Psoas muscle (tissue), 8 donors: ENCODE results near the gene PYGO1. TPM values are rescaled to one million over a fixed set of nuclear protein-coding genes. Genes with fewer than 3 reads are reported as not detected.

Experiments used
- ATAC-seq, 4 donors: fragments of 200-7000 bp; cut with Tn5 transposase; one replicate each; pipeline ENCODE4 v1.9.1; 2020; ENCODE audit warnings: moderate library complexity in 3 of 4, mild to moderate bottlenecking in 2 of 4
- DNase-seq, 2 donors: peaks; one replicate each; pipeline ENCODE4 v3.0.0-alpha.2; 2020
- H3K27ac ChIP-seq: fragments of 200-600 bp; one replicate; pipeline ENCODE4 v1.8.0; 2022
- H3K27me3 ChIP-seq, 3 donors: fragments of 200-600 bp in 1 of 3; one replicate each; pipeline versions ENCODE4 v1.6.1 to v1.8.0; 2013 to 2022; ENCODE audit warnings: low read length in 2 of 3, mild to moderate bottlenecking in 2 of 3, moderate library complexity in 1 of 3; ENCODE audit not compliant: insufficient read depth in 3 of 3
- H3K36me3 ChIP-seq, 2 donors: fragments of 200-600 bp in 1 of 2; one replicate each; pipeline versions ENCODE4 v1.6.1 to v1.8.0; 2013 to 2022; ENCODE audit warnings: low read depth in 1 of 2, mild to moderate bottlenecking in 1 of 2, moderate library complexity in 1 of 2; ENCODE audit not compliant: insufficient read depth in 1 of 2
- H3K4me1 ChIP-seq: fragments of 200-600 bp; one replicate; pipeline ENCODE4 v1.8.0; 2022
- H3K4me3 ChIP-seq: fragments of 200-600 bp; one replicate; pipeline ENCODE4 v1.8.0; 2022; ENCODE audit warnings: mild to moderate bottlenecking
- H3K9me3 ChIP-seq: fragments of 200-600 bp; one replicate; pipeline ENCODE4 v1.8.0; 2022
- WGBS, 3 donors: extraction: QIAGEN DNeasy Blood & Tissue Kit; methylation state at CpG; one replicate each; pipeline versions ENCODE4 v1.1.6 to v1.1.7; 2013; 5-methylcytosine and 5-hydroxymethylcytosine counted together
- intact Hi-C, 2 donors: fragments of 100-400 bp; cut with DNase I; formaldehyde crosslinking; loops; one replicate each; pipeline versions ENCODE4 v1.11.0 to v1.14.2; 2022
- polyA plus RNA-seq, 3 donors: library from polyadenylated mRNA; stranded (reverse); fragments of 200-250 nt; gene quantifications; one replicate each; pipeline ENCODE4 v1.2.3, GENCODE V29; 2013
- total RNA-seq, 4 donors: library from RNA; stranded (reverse); fragmentation: NEBNext Ultra II Directional in 2 of 4; extraction: Animal tissue kit (Norgen Biotek cat#: 25700) in 2 of 4; gene quantifications; one replicate each; pipeline versions ENCODE4 v1.2.1 to v1.2.4, GENCODE V29; 2021 to 2023
- TF ChIP-seq, protein P1 (sequence below): fragments of 200-600 bp; IDR thresholded peaks from one replicate; pipeline ENCODE4 v1.8.0; 2022; ENCODE audit warnings: antibody characterized with exemption
- donor health status: healthy with polysubstance abuse.
- donor health status: DM: no; HTN: no; CAD: no; lungs with moderate emphysema.
- donor health status: Bipolar disorder and iron deficiency.
- donor health status: healthy.
- donor health status: DM: yes; HTN: yes; CAD: no.
- donor health status: DM: no; HTN: no; CAD: no.
- donor health status: DM: no; HTN: no; CAD: no.
- donor health status: DM: yes; HTN: yes; CAD: no.

Gene PYGO1
- total and polyA plus RNA-seq, 7 donors: 3.8 to 30.2 (median 18.8) TPM

DNA sequence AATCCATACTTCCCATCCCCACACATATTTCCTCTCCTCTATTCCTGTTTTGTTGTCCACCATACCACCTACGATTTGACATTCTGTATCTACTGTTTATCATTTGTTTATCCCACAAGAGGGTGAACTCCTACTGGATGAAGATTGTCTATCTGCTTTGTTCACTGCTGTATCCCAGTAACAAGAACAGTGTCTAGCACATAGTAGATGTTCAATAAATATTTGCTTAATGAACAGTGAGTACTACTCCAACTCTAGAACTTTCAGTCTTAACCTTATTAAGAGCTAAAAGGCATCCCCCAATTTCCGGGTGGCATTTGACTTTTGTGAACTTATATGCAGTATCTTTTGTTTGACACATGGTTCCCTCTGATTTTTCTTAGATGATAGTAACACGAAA, 1.3 kb downstream of the PYGO1 start:
- peak overlapping the region; percentile 77 for H3K4me3 ChIP-seq
- ATAC-seq (no peak), DNase-seq (no peak)
- WGBS, 3 donors: 59 to 72% (median 69%) methylated on average over 3 of the region's 3 CpGs
- peaks cover 2% of the 10 kb centered on the region for H3K4me1 ChIP-seq
- peak overlapping the region; percentile 96 for H3K27ac ChIP-seq
- no peaks in the 10 kb centered on the region for H3K27me3 ChIP-seq
- no peaks in the 10 kb centered on the region for H3K36me3 ChIP-seq
- intact Hi-C loops: loop anchor here (5.0 kb wide), 2 partner anchors 50 to 60 kb away; no protein-coding TSS in a partner anchor
- H3K9me3 ChIP-seq: no peaks in the 10 kb centered on the region
- TF ChIP-seq, protein P1, sequence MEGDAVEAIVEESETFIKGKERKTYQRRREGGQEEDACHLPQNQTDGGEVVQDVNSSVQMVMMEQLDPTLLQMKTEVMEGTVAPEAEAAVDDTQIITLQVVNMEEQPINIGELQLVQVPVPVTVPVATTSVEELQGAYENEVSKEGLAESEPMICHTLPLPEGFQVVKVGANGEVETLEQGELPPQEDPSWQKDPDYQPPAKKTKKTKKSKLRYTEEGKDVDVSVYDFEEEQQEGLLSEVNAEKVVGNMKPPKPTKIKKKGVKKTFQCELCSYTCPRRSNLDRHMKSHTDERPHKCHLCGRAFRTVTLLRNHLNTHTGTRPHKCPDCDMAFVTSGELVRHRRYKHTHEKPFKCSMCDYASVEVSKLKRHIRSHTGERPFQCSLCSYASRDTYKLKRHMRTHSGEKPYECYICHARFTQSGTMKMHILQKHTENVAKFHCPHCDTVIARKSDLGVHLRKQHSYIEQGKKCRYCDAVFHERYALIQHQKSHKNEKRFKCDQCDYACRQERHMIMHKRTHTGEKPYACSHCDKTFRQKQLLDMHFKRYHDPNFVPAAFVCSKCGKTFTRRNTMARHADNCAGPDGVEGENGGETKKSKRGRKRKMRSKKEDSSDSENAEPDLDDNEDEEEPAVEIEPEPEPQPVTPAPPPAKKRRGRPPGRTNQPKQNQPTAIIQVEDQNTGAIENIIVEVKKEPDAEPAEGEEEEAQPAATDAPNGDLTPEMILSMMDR: no peak

GRCh38 chr15:55576943-55577342, 11.2 kb downstream of the PYGO1 start:
- WGBS, 3 donors: 74 to 88% (median 76%) methylated on average over 6 of the region's 6 CpGs
- intact Hi-C loops: no loop called here
- no peak for ATAC-seq

DNA sequence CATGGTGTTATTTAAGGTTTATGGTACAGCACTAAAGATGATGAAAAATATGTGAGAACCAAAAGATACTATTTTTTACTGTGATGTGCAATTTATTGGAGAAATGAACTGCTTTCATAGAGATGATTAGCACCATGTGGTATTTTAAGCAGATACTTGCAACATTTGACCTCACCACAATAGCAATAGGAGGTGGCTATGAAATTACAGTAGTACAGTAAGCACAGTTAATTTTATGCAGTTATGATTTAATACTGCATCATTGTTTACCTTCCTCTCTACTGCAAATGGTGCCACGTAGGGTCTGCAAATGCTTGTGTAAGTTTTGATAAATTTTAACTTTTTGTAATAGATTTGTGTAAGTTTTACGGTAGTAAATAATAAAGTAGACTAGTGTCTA, 14.0 kb downstream of the PYGO1 start:
- Histone ChIP-seq H3K27ac (peak overlapping the region; percentile 39), H3K4me3 (no peak overlapping the region), H3K9me3 (no peaks in the 10 kb centered on the region), H3K36me3 (no peaks in the 10 kb centered on the region), H3K4me1 (peaks cover 16% of the 10 kb centered on the region), H3K27me3 (no peaks in the 10 kb centered on the region)
- intact Hi-C loops: no loop called here
- DNase-seq: no peak
- 63 to 95% (median 80%) methylated on average over 2 of the region's 2 CpGs for WGBS, 3 donors
- TF ChIP-seq, protein P1: no peak
- peak in 2 of 4 donors; percentile 61 to 67 for ATAC-seq

More at GRCh38 chr15:55576943-55577342, 11.2 kb downstream of the PYGO1 start:
- H3K27me3 ChIP-seq: no peaks in the 10 kb centered on the region
- H3K4me3 ChIP-seq: no peak overlapping the region
- TF ChIP-seq, protein P1: no peak
- peaks cover 16% of the 10 kb centered on the region for H3K4me1 ChIP-seq
- H3K9me3 ChIP-seq: no peaks in the 10 kb centered on the region
- H3K27ac ChIP-seq: no peak overlapping the region
- DNase-seq: no peak
- H3K36me3 ChIP-seq: no peaks in the 10 kb centered on the region

DNA sequence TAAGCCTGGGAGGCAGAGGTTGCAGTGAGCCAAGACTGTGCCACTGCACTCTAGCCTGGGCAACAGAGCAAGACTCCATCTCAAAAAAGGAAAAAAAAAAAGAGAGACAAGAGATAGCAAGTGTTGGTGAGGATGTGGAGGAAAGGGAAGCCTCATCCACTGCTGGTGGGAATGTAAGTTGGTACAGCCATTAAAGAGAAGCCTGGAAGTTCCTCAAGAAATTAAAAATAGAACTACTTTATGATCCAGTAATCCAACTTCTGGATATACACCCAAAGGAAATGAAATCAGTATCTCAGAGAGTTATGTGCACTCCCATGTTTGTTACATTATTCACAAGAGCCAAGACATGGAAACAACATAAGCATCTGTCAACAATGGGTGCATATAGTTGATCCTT, 14.9 kb downstream of the PYGO1 start:
- H3K27me3 ChIP-seq: no peaks in the 10 kb centered on the region
- ATAC-seq: peak in 2 of 4 donors; percentile 60 to 80
- intact Hi-C loops: no loop called here
- no peak for DNase-seq
- H3K27ac ChIP-seq: peak overlapping the region; percentile 39
- no peaks in the 10 kb centered on the region for H3K36me3 ChIP-seq
- TF ChIP-seq, protein P1: no peak
- no peak overlapping the region for H3K4me3 ChIP-seq
- H3K4me1 ChIP-seq: peaks cover 16% of the 10 kb centered on the region
- no peaks in the 10 kb centered on the region for H3K9me3 ChIP-seq
